DOHH2 (cell line): ENCODE data around the gene PDIK1L.

Source experiments
- H3F3A ChIP-seq: fragments of 200-600 bp; sonication (generic), shearing (Covaris generic); 2 replicates; pipeline ENCODE4 v1.6.0; 2016; ENCODE audit warnings: antibody characterized with exemption, mild to moderate bottlenecking; ENCODE audit not compliant: control insufficient read depth, insufficient read depth
- H3K27ac ChIP-seq: fragments of 200-600 bp; sonication (generic); 2 replicates; pipeline ENCODE4 v1.5.1; 2014; ENCODE audit warnings: low read depth, mild to moderate bottlenecking, low read length, moderate library complexity
- H3K27me3 ChIP-seq: fragments of 200-600 bp; sonication (generic); 2 replicates; pipeline ENCODE4 v1.6.1; 2014; ENCODE audit warnings: mild to moderate bottlenecking, low read length, mixed read lengths; ENCODE audit not compliant: control insufficient read depth
- H3K36me3 ChIP-seq: fragments of 200-600 bp; sonication (generic); 2 replicates; pipeline ENCODE4 v1.6.1; 2014; ENCODE audit warnings: mild to moderate bottlenecking, low read length, moderate library complexity, mixed read lengths; ENCODE audit not compliant: control insufficient read depth
- H3K4me1 ChIP-seq: fragments of 200-600 bp; sonication (generic); 2 replicates; pipeline ENCODE4 v1.6.1; 2014; ENCODE audit warnings: mild to moderate bottlenecking, low read length, mixed read lengths; ENCODE audit not compliant: control insufficient read depth
- H3K4me2 ChIP-seq: fragments of 200-600 bp; sonication (generic); 2 replicates; pipeline ENCODE4 v1.6.0; 2014; ENCODE audit warnings: mild to moderate bottlenecking, low read length, moderate library complexity
- H3K4me3 ChIP-seq: fragments of 200-600 bp; sonication (generic); 2 replicates; pipeline ENCODE4 v1.5.1; 2014; ENCODE audit warnings: mild to moderate bottlenecking, low read length, mixed read lengths
- H3K79me2 ChIP-seq: fragments of 200-600 bp; sonication (generic); 2 replicates; pipeline ENCODE4 v1.6.1; 2014; ENCODE audit warnings: mild to moderate bottlenecking, low read length, mixed read lengths; ENCODE audit not compliant: control insufficient read depth
- H3K9me2 ChIP-seq: fragments of 200-600 bp; sonication (generic); replicated peaks from 2 replicates; pipeline ENCODE4 v1.6.1; 2014; ENCODE audit warnings: mild to moderate bottlenecking, low read length, mixed read lengths; ENCODE audit not compliant: control insufficient read depth
- H3K9me3 ChIP-seq: fragments of 200-600 bp; sonication (generic); 2 replicates; pipeline ENCODE4 v1.6.1; 2014; ENCODE audit warnings: antibody characterized with exemption, low read length, mixed read lengths; ENCODE audit not compliant: control insufficient read depth, insufficient read depth
- H4K20me1 ChIP-seq: fragments of 200-600 bp; sonication (generic); 2 replicates; pipeline ENCODE4 v1.6.0; 2014; ENCODE audit warnings: low read depth, mild to moderate bottlenecking, antibody characterized with exemption, low read length, moderate library complexity; ENCODE audit not compliant: control insufficient read depth, insufficient read depth
- EZH2phosphoT487 ChIP-seq: fragments of 200-600 bp; sonication (generic); IDR thresholded peaks from 2 replicates; pipeline ENCODE4 v1.6.1; 2017; ENCODE audit warnings: borderline replicate concordance, mild to moderate bottlenecking, antibody characterized with exemption, low read length, moderate library complexity, mixed read lengths
- TF ChIP-seq, protein P1 (sequence below): fragments of 200-600 bp; sonication (generic); IDR thresholded peaks from one replicate; pipeline ENCODE4 v1.5.1; 2014; ENCODE audit warnings: antibody characterized with exemption, mild to moderate bottlenecking, low read depth, low read length; ENCODE audit not compliant: poor library complexity, severe bottlenecking

Gene PDIK1L

GRCh38 chr1:26164861-26165842 lies 53.5 kb downstream of the PDIK1L start:
- Histone ChIP-seq H3K27ac (no peak overlapping the region), H3K4me1 (peaks cover 21% of the 10 kb centered on the region), H3K9me3 (no peaks in the 10 kb centered on the region), H3K27me3 (peaks cover 32% of the 10 kb centered on the region), H3K4me3 (no peak overlapping the region), H4K20me1 (no peaks in the 10 kb centered on the region), H3K79me2 (peaks cover 5% of the 10 kb centered on the region), H3K36me3 (peaks cover 4% of the 10 kb centered on the region; the same call in 1 of the 2 replicates), H3F3A (no peaks in the 10 kb centered on the region), H3K4me2 (peak overlapping the region; percentile 56; the same call in 1 of the 2 replicates), H3K9me2 (no peaks in the 10 kb centered on the region)
- TF ChIP-seq, protein P1, sequence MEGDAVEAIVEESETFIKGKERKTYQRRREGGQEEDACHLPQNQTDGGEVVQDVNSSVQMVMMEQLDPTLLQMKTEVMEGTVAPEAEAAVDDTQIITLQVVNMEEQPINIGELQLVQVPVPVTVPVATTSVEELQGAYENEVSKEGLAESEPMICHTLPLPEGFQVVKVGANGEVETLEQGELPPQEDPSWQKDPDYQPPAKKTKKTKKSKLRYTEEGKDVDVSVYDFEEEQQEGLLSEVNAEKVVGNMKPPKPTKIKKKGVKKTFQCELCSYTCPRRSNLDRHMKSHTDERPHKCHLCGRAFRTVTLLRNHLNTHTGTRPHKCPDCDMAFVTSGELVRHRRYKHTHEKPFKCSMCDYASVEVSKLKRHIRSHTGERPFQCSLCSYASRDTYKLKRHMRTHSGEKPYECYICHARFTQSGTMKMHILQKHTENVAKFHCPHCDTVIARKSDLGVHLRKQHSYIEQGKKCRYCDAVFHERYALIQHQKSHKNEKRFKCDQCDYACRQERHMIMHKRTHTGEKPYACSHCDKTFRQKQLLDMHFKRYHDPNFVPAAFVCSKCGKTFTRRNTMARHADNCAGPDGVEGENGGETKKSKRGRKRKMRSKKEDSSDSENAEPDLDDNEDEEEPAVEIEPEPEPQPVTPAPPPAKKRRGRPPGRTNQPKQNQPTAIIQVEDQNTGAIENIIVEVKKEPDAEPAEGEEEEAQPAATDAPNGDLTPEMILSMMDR: no peak
- TF ChIP-seq EZH2phosphoT487: no peak

DNA sequence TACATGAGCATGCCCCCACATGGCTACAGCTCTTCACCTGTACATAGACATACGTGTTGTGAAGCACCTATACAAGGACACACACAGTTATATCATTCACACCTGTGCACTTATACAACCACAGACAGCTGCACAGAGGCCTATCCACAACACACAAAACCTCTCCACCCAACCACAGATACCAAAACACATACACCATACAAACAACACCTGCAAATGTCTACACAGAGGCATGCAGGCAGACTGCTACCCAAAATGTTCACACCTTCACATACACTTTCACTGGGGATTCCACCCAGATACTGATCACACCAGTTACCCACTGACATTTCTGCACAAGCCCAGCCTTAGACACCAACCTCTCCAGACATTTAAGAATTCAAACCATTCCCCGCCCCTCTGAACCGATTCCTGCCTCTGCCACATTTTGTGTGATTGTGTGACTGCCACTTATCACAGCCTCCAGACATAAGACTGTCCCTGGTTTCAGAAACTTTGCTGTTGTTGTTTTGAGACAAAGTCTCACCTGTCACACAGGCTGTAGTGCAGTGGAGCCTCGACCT lies 55.2 kb downstream of the PDIK1L start:
- Histone ChIP-seq H3K4me2 (no peak overlapping the region), H3K9me3 (no peaks in the 10 kb centered on the region), H3F3A (no peaks in the 10 kb centered on the region), H3K27me3 (peaks cover 20% of the 10 kb centered on the region), H3K36me3 (peaks cover 16% of the 10 kb centered on the region), H3K27ac (no peak overlapping the region), H3K79me2 (peaks cover 20% of the 10 kb centered on the region), H3K4me3 (no peak overlapping the region), H4K20me1 (no peaks in the 10 kb centered on the region), H3K4me1 (peaks cover 28% of the 10 kb centered on the region), H3K9me2 (no peaks in the 10 kb centered on the region)
- TF ChIP-seq, protein P1: no peak
- no peak for TF ChIP-seq EZH2phosphoT487

DNA sequence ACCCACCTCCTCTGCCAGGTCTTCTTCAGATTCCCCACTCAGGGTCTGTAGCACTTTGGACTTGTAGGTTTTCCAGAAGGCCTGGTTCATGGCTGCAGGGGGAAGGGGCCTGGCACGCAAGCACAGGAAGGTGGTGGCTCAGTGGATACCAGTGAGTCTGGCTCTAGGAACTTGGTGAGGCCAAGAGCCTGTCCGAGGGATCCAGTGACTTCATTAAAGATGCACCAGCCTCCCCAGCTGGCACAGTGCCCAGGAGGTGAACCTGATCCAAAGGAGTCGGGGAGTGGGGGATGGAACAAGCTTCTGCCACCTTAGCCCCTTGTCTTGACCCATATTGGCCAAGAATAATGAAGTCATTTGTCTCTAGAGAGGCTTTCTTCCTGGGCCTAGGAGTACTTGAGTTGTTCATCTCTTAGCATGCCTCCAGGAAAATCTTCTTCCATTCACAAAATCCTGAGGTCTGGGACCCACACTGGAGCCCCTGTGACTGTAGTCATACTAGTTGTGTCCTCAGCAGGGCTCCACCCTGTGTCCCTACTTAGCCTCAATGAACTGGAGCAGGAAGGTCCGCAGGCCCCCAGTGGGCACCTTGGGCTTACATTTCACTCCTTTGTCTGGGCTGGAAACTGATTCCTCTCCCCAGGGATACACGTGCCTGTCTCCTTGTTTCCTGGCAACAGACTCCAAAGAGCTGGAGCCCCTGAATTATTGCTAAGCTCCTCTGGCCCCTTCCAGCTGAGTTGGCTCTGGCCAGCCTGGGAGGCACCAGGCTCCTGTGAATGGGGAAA lies 57.0 kb downstream of the PDIK1L start, which contains the start of gene C1orf232:
Gene C1orf232 (minus strand): TSS at position 554 of the 788 bp plus-strand sequence. CDS start 464 bp downstream, at position 90.
- no peaks in the 10 kb centered on the region for H3K9me3 ChIP-seq
- no peaks in the 10 kb centered on the region for H4K20me1 ChIP-seq
- peak within 1 kb of the TSS; percentile 89 for H3K4me2 ChIP-seq
- H3K4me1 ChIP-seq: peaks cover 24% of the 10 kb centered on the region
- no peak for TF ChIP-seq EZH2phosphoT487
- TF ChIP-seq, protein P1: no peak
- H3K79me2 ChIP-seq: peaks cover 20% of the 10 kb centered on the region
- H3K9me2 ChIP-seq: no peaks in the 10 kb centered on the region
- H3K27ac ChIP-seq: peak within 1 kb of the TSS; percentile 22; the same call in 1 of the 2 replicates
- H3F3A ChIP-seq: no peaks in the 10 kb centered on the region
- H3K4me3 ChIP-seq: peak within 1 kb of the TSS; percentile 93
- H3K36me3 ChIP-seq: peaks cover 22% of the 10 kb centered on the region
- H3K27me3 ChIP-seq: peaks cover 9% of the 10 kb centered on the region
